IPS-18c (cell line): ENCODE results near the gene BHMT2.

ENCODE experiments used
- H3K4me3 ChIP-seq: 2 replicates; pipeline ENCODE4 v1.7.0; 2013; ENCODE audit warnings: low read depth, mild to moderate bottlenecking, low read length, moderate library complexity; ENCODE audit not compliant: insufficient read depth
- H3K9me3 ChIP-seq: one replicate; pipeline ENCODE4 v1.6.1; 2013; ENCODE audit warnings: mild to moderate bottlenecking, low read length, moderate library complexity; ENCODE audit not compliant: control insufficient read depth, insufficient read depth

BHMT2 gene

DNA sequence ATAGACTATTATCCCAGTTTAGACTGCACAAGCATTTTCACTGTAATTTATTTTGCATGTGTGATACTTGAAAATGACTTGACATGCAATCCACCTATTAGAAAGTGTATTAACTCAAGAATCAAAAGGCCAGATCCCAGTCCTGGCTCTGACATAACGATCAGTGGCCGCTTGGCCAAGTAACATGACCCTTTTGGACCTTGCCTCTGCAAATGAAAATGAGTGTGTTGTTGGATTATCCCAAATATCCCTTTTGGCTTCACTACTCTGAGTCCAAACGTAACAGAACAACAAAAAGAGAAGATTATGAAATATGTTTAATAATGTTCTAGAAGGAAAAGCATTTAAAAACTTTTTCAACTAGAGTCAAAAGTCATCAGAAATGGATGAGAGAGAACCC, 19.1 kb upstream of the BHMT2 start:
- H3K4me3 ChIP-seq, result no peak overlapping the region
- H3K9me3 ChIP-seq, result no peaks in the 10 kb centered on the region

DNA sequence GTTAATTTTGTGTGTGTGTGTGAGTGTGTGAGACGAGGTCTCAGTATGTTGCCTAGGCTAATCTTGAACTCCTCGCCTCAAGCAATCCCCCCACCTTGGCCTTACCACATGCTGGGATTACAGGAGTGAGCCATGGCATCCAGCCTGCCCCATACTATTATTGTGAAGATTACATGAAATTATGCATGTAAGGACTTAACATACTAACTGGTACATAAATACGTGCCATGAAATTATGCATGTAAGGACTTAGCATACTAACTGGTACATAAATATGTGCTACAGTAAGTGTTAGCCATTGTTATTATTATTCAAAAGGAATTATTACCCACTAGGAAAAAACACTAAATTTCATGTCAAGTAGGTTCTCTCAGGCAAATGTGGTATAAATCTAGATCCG, 16.2 kb upstream of the BHMT2 start:
- no peak overlapping the region for H3K4me3 ChIP-seq
- H3K9me3 ChIP-seq, result no peaks in the 10 kb centered on the region

DNA sequence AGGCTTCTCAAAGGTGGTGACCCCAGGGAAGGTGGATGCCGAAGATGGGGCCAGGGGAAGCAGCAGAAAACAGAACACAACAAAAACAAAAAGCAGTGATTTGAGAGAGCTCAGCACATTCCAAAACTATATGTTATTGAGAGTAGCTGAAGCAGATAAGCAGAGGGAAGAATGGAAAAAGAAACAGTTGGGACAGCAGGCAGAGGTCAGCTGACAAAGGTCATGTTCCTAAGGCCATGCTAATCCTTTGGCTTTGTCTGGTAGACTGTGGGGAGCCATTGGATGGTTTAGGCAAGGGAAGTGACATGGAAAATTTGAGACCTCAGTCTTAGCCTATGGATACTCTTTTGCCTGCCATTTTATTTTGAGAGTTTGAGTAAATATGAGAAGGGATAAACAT, 14.6 kb upstream of the BHMT2 start:
- H3K4me3 ChIP-seq, result no peak overlapping the region
- H3K9me3 ChIP-seq, result no peaks in the 10 kb centered on the region

DNA sequence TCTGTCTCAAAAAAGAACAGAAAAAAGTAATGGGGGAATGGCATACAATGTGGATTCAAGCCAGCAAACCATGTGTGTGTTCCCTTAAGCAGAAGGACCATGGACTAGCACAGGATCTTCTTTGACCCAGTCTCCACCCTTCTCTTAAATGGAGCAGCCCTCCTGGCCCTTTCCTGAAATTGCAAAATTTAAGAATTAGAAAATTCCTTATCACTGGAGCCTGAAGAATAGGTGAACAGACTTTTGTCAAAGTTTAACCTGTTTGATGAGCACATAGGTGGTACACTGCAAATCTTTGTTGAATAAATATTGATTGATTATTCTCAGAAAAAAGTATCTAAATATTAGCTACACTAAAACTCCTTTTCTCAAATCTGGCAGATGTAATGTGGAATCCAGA, 12.7 kb upstream of the BHMT2 start:
- Histone ChIP-seq H3K9me3 (no peaks in the 10 kb centered on the region), H3K4me3 (no peak overlapping the region)

DNA sequence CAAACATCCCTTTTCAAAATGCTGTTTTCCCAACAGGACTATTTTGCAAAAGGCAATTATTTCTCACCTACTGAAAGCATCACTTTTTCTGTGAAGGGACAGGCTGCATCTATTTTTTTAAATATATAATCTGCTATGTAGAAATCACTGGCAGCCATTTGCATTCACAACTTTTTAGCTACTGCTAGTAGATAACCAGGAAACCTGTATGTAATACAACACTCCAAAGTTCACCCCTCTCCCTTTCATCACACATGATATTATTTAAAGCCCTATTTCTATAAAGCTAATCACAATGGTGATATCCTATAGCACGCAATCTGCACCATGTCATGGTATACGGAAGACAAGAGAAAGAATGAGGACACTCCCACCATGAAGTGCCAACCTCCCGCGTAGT, 9.9 kb upstream of the BHMT2 start:
- Histone ChIP-seq H3K9me3 (no peaks in the 10 kb centered on the region), H3K4me3 (no peak overlapping the region)

DNA sequence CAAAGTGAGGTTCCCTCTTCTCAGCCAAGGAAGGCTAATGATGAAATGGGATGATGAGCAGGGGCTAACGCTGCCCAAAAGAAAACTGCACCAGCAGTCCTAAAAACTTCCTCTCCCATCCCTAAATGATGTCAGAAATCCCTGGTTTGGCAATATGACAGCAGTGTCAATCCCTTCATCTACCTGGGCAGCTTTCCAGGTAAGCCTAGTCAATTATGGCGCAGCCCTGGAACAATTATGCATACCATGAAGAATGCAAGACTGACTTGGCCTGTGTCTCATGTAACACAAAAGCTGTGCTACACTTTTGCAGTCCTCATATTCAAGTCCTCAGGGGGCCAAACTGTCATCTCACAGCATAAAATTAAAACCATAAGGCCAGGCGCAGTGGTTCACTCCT, 7.1 kb upstream of the BHMT2 start:
- Histone ChIP-seq H3K4me3 (no peak overlapping the region), H3K9me3 (no peaks in the 10 kb centered on the region)

DNA sequence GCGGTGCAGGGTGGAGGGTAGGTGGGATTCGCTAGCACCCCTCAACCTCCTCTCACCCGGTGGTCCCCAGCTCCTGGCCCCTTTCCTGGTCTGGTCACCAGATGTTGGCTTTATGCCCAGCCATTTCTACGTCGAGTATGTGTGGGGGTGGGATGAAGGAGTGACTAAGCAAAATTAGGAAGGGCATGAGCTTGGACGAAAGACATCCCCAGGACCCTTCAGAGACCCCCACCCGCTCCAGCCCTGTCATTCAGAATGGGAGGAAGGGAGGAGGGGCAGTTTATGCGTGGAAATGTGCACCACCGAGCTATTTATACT, 742 bp downstream of the BHMT2 start:
- H3K4me3 ChIP-seq, result no peak overlapping the region
- H3K9me3 ChIP-seq, result no peaks in the 10 kb centered on the region

DNA sequence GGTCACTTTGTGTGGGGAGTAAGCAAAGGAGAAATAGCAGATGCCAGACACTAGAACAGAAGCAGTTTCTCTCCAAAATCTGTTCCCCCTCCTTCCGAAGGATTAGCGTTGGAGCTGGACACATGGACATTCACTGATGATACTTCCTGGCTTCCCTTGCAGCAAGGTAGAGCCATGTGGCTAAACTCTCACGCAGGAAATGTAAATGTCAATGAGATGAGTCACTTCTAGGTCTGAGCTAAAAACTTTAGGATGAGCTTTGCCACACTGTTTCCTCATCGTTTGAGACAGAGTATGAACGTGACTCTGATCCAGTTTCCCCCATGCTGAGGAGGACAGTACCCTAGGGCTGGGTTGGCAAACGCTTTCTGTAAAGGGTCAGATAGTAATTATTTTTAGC, 5.1 kb downstream of the BHMT2 start:
- Histone ChIP-seq H3K4me3 (no peak overlapping the region), H3K9me3 (no peaks in the 10 kb centered on the region)

DNA sequence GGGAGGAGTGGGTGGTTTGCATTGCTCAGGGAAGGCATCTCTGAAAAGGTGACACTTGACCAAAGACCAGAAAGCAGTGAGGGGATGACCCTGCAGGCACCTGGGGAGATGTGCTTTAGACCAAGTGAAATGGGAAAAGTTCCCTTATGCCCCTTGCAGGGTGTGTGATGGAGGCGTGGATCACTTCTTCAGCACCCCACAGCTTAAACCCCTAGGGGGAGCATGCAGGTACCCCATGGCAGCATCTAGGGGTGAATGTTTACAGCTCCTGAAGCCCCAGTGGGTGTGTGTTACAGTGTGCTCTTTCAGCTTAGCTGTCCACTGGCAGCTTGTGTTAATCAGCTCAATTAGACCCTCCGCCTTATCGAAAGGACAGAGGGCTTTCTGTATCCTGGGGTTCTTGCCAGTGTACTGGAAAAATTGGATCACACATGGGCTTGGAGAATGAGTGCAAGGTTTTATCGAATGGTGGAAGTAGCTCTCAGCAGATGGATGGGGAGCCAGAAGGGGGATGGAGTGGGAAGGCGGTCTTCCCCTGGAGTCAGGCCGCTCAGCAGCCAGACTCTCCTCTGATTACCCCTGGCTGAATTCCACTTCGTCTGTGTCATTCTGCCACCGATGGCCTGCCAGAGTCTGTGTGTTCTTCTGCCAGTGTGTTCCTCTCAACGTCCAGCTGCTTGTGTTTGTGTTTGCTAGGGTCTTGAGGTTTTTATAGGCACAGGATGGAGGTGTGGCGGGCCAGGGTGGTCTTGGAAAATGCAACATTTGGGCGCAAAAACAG, 6.3 kb downstream of the BHMT2 start:
- Histone ChIP-seq H3K9me3 (no peaks in the 10 kb centered on the region), H3K4me3 (no peak overlapping the region)

DNA sequence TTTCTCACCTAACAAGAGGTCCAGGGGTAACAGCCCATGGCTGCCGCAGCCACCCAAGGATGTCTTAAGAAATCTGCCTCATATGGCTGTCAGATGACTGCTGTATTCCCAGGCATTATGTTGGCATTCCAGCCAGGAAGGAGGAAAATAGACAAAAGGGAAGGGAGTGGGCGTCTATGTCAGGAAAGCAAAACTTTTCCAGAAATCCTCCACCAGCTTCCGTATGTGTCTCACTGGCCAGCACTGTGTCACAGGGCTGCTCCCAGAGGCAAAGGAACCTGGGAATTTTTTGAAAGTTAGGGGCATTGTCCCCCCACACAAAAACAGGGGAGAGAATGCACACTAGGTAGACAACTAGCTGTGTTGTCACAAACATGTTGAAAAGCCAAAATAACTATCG, 7.3 kb downstream of the BHMT2 start:
- no peak overlapping the region for H3K4me3 ChIP-seq
- H3K9me3 ChIP-seq, result no peaks in the 10 kb centered on the region

DNA sequence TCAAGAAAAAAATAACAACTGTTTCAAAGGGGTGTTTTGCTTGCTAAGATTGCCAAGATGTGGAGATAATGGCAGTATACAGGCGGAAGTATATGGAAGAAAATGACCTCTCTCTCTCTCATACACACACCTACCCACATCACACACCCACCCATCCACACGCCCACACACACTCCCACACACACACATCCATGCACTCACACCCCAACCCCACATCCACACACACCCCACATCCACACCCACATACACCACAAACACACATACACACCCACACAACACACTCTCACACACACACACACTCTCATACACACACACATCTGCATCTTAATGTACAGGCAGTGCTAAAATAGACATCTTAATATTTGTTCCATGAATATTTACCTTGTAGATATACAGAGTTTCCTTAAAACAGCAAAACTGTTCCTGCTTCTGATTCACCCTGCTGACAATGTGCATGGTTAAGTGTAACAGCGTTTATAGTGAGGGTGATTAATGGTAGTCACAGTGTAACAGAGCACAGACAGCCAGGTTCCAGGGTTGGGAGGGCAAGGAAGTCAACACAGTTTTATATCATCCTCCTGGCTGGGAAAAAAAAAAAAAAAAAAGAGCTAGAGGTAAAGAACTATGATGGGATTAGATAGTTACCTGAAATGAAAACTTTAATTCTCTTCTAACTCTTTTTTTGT, 8.3 kb downstream of the BHMT2 start:
- no peaks in the 10 kb centered on the region for H3K9me3 ChIP-seq
- H3K4me3 ChIP-seq, result no peak overlapping the region

DNA sequence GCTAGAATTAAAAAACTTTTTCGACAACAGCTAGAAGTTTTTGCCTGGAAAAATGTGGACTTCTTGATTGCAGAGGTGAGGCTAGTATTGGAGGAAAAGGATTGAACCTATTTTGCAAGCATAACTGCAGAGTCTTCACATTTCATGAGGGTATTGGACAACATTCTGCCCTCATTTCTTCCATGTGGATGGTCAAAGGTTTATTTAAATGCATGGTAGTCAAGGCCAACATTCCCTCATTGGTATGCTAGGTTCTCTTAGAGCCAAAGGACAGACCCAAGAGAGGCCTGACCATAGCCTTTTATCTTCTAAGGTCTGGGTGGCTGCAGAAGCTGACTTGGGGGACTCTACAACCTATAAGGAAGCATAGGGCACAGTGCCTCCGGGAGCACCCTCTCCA, 11.2 kb downstream of the BHMT2 start:
- Histone ChIP-seq H3K9me3 (no peaks in the 10 kb centered on the region), H3K4me3 (no peak overlapping the region)

DNA sequence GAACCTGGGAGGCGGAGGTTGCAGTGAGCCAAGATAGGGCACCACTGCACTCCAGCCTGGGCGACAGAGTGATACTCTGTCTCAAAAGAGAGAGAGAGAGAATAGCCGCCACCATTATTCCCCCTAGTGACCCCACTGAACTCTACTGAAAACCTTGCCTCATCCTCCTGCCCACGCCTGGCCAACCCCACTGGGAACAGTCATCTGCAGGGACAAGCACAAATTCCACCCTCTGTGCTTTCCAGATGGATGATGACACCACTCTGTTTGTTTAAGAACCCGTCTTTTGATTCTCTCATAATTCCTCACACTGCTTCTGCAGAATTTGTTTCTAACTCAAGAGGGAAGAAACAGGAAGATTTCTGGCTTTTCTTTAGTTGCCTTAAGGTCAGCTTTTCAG, 12.2 kb downstream of the BHMT2 start:
- no peak overlapping the region for H3K4me3 ChIP-seq
- no peaks in the 10 kb centered on the region for H3K9me3 ChIP-seq

DNA sequence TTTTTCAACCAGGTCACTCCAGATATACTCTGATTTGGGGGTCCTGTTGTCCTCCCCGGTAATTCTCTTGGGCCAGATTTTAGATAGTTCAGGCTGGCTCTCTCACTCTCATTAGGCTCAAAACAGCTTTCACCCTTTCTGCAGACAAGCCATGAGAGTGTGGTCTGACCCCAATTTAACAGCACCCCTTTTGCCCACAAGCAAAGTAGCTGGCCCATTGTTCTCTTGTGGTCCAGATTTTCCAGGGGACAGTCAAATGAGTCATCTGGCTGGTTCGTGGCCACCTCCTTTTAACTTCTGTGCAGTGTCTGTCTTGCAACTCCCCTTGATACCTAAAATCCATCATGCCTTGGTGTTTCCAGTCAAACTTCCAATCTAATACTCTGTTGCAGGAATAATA, 16.5 kb downstream of the BHMT2 start:
- Histone ChIP-seq H3K9me3 (no peaks in the 10 kb centered on the region), H3K4me3 (no peak overlapping the region)

DNA sequence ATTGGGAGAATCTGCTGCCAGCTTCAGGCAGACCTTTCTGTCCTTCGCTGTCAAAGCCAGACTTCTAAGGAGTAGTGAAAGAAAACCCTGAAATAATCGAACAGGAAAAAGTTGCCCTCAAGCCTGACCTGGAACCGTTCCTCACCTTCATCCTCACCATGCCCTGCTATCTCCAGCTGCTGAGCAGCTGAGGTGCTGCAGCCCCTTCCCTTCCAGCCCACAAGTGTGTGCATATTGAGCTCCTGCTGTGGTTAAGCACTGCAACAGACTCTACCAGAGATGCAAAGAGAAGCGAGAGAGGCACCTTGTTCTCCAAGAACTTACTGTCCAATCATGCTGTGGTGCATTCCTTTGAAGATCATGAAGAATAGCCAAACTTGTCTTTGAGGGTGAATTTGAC, 18.9 kb downstream of the BHMT2 start:
- no peak overlapping the region for H3K4me3 ChIP-seq
- H3K9me3 ChIP-seq, result no peaks in the 10 kb centered on the region

DNA sequence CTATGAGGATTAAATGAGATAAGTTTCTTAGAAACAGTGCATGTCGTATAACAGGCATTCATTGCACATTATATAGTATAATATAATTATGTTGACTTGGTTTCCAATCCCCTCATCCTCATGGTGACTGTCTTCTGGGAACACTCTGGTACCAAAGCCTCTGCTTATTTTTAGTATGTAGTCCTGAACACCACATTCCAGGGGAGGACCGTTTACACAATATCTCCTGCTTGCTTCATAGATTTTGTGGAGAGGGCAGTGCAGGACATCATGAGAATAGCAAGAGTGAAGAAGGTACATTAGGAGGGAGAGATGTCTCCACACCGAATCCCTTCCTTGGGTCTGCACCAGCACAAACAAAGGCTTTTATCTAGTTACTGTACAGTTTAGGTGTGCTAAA, 21.5 kb downstream of the BHMT2 start:
- no peak overlapping the region for H3K4me3 ChIP-seq
- no peaks in the 10 kb centered on the region for H3K9me3 ChIP-seq

DNA sequence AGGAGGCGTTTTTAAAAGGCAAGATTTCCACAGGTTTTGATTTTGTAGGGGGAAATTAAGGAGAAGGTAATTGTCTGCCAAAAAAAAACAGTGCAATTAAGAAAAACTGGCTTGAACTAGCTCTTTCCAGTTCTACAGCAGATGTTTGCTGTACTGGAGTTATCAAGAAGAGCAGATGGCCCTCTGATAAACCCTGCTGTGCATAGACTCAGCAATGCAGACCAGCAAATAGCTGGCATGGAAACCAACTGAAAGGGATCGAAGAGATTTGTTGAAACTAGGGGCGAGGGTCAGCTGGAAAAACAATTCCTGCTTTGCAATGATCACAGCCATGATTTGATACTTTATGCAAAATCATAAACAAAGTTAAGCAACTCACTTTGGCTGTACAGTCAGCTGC, 24.2 kb downstream of the BHMT2 start:
- no peaks in the 10 kb centered on the region for H3K9me3 ChIP-seq
- H3K4me3 ChIP-seq, result no peak overlapping the region

DNA sequence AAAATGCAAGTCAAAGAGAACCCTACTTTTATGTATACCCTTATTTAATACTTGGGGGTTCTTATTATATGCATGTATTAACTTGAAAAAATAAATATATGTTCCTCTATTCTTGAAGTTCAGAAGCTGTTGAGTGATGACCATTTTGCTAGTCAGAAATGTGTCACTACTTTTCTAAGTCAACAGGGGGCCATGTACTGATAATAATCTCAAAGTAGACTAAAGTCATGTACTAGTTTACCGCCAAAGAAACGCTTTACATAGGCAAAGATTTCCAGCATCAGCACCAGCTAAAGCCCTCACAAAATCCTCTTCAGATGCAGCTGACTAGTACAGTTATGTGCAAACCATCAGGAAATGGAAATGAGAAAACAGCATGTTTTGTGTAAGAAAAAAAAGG, 36.3 kb downstream of the BHMT2 start:
- no peak overlapping the region for H3K4me3 ChIP-seq
- H3K9me3 ChIP-seq, result peaks cover 2% of the 10 kb centered on the region
